GM18909 (cell line): ENCODE results near the gene NRF1.
"Not testable (repeated sequence)": the region's sequence is repeated elsewhere in the genome, so short reads cannot be mapped to it uniquely, and the experiment has no call there.

ENCODE experiments used
- ATAC-seq: cut with Tn5 transposase; IDR thresholded peaks from one replicate; pipeline ENCODE4 v1.9.1; 2021; ENCODE audit warnings: mild to moderate bottlenecking; ENCODE audit not compliant: unreplicated experiment, poor library complexity

Gene NRF1

GRCh38 chr7:129611246-129612111 is at the start of gene NRF1:
Gene NRF1, plus strand, starts transcription at chr7:129611720. Its CDS starts 45,632 bp downstream, at chr7:129657352.
- peak; percentile 78 for ATAC-seq

- not testable (repeated sequence) for ATAC-seq
Measured at GRCh38 chr7:129566323-129566722, 45.2 kb upstream of the NRF1 start.

GRCh38 chr7:129567377-129567776 is 44.1 kb upstream of the NRF1 start:
- ATAC-seq: no peak

- no peak for ATAC-seq
Measured at GRCh38 chr7:129568240-129568639, 43.3 kb upstream of the NRF1 start.

GRCh38 chr7:129569326-129569725 is 42.2 kb upstream of the NRF1 start:
- ATAC-seq: no peak

GRCh38 chr7:129569811-129570215 is 41.7 kb upstream of the NRF1 start:
- ATAC-seq: no peak

- no peak for ATAC-seq
Measured at GRCh38 chr7:129571201-129571600, 40.3 kb upstream of the NRF1 start.

GRCh38 chr7:129572205-129572604 is 39.3 kb upstream of the NRF1 start:
- ATAC-seq: no peak

- ATAC-seq: no peak
Measured at GRCh38 chr7:129574487-129574886, 37.0 kb upstream of the NRF1 start.

- ATAC-seq: no peak
Measured at GRCh38 chr7:129575699-129576098, 35.8 kb upstream of the NRF1 start.

- no peak for ATAC-seq
Measured at GRCh38 chr7:129576138-129576537, 35.4 kb upstream of the NRF1 start.

GRCh38 chr7:129578829-129579228 is 32.7 kb upstream of the NRF1 start:
- ATAC-seq: no peak

GRCh38 chr7:129586179-129586578 is 25.3 kb upstream of the NRF1 start:
- ATAC-seq: not testable (repeated sequence)

- no peak for ATAC-seq
Measured at GRCh38 chr7:129588268-129588667, 23.3 kb upstream of the NRF1 start.

GRCh38 chr7:129591868-129592267 is 19.7 kb upstream of the NRF1 start:
- ATAC-seq: no peak

- not testable (repeated sequence) for ATAC-seq
Measured at GRCh38 chr7:129596386-129596785, 15.1 kb upstream of the NRF1 start.

GRCh38 chr7:129597672-129598071 is 13.8 kb upstream of the NRF1 start:
- no peak for ATAC-seq

- ATAC-seq: no peak
Measured at GRCh38 chr7:129599174-129599573, 12.3 kb upstream of the NRF1 start.

GRCh38 chr7:129603594-129603993 is 7.9 kb upstream of the NRF1 start:
- not testable (repeated sequence) for ATAC-seq

- ATAC-seq: not testable (repeated sequence)
Measured at GRCh38 chr7:129604021-129604420, 7.5 kb upstream of the NRF1 start.

GRCh38 chr7:129604713-129605437 is 6.6 kb upstream of the NRF1 start:
- ATAC-seq: no peak
